ENCODE measurements around the gene ACTR5.

GRCh38 chr20:38745757-38746156 lies 2.5 kb upstream of the ACTR5 start:
- TF ChIP-seq EZH2phosphoT487 (IDR thresholded peaks at IDR 0.05; ENCODE audit: borderline replicate concordance): no peak
- no peak for TF ChIP-seq EZH2 (IDR thresholded peaks at IDR 0.05)
- TF ChIP-seq POLR2A (IDR thresholded peaks at IDR 0.05; ENCODE audit: borderline replicate concordance, extremely low read depth, insufficient read depth, insufficient read length): no peak
- TF ChIP-seq CTCF (IDR thresholded peaks at IDR 0.05 in 2 of 3, conservative IDR thresholded peaks at IDR 0.05 in 1 of 3; ENCODE audit: borderline replicate concordance in 1 of 3, insufficient read depth in 1 of 3, low read depth in 2 of 3, low read length in 2 of 3): no peak
- no peak for TF ChIP-seq SIN3A (IDR thresholded peaks at IDR 0.05; ENCODE audit: low read depth)
- TF ChIP-seq YY1 (IDR thresholded peaks at IDR 0.05; ENCODE audit: extremely low read depth, insufficient replicate concordance, low read depth, low read length): no peak
- TF ChIP-seq POLR2AphosphoS5 (IDR thresholded peaks at IDR 0.05; ENCODE audit: low read depth, low read length): no peak
- TF ChIP-seq EGR1 (IDR thresholded peaks at IDR 0.05; ENCODE audit: low read depth): no peak
- TF ChIP-seq REST (IDR thresholded peaks at IDR 0.05; ENCODE audit: low read depth): no peak
- TF ChIP-seq ATF3 (IDR thresholded peaks at IDR 0.05): no peak

All from HCT116 (cell line).